K562 (cell line): ENCODE data around the gene CDC20. TPM values are rescaled to one million over a fixed set of nuclear protein-coding genes. Genes with fewer than 3 reads are reported as not detected.

Source experiments
- CREB3 ChIP-seq: fragments of 450-650 bp; conservative IDR thresholded peaks from 2 replicates; pipeline ENCODE4 v1.6.1; 2016; ENCODE audit warnings: missing genetic modification characterization, low read depth, mild to moderate bottlenecking, missing compliant biosample characterization, moderate library complexity
- E2F3 ChIP-seq: fragments of 250-450 bp; sonication (Bioruptor Pico); IDR thresholded peaks from 2 replicates; pipeline ENCODE4 v1.4.0; 2020; ENCODE audit warnings: mild to moderate bottlenecking
- ESRRA ChIP-seq: fragments of 450-650 bp; IDR thresholded peaks from 2 replicates; pipeline ENCODE4 v1.6.1; 2014; ENCODE audit warnings: low read depth, mild to moderate bottlenecking, moderate library complexity, borderline replicate concordance
- FOXJ2 ChIP-seq: fragments of 200-800 bp; sonication (Bioruptor generic); IDR thresholded peaks from 2 replicates; pipeline ENCODE4 v1.6.1; 2016; ENCODE audit warnings: missing genetic modification characterization, missing compliant biosample characterization
- HBP1 ChIP-seq: fragments of 450-650 bp; formaldehyde crosslinking; IDR thresholded peaks from 2 replicates; pipeline ENCODE4 v1.4.0; 2022; ENCODE audit warnings: missing genetic modification characterization
- HDAC6 ChIP-seq: IDR thresholded peaks from 2 replicates; pipeline ENCODE4 v1.6.1; 2012; ENCODE audit warnings: low read depth, mild to moderate bottlenecking, control low read depth, inconsistent platforms, low read length, moderate library complexity
- KDM5B ChIP-seq: fragments of 200-600 bp; sonication (generic); IDR thresholded peaks from 2 replicates; pipeline ENCODE4 v1.6.1; 2012; ENCODE audit warnings: low read depth, mild to moderate bottlenecking, moderate library complexity, low read length, control low read depth, inconsistent platforms; ENCODE audit not compliant: insufficient replicate concordance
- NFATC3 ChIP-seq: fragments of 450-650 bp; IDR thresholded peaks from 2 replicates; pipeline ENCODE4 v1.6.1; 2017; ENCODE audit warnings: mild to moderate bottlenecking
- NFIC ChIP-seq: fragments of 450-650 bp; IDR thresholded peaks from 2 replicates; pipeline ENCODE4 v1.6.1; 2017; ENCODE audit warnings: mild to moderate bottlenecking, inconsistent platforms
- PCBP2 ChIP-seq: fragments of 200-400 bp; formaldehyde crosslinking; IDR thresholded peaks from 2 replicates; pipeline ENCODE4 v1.6.1; 2018; ENCODE audit warnings: low read length, low read depth, mild to moderate bottlenecking, moderate library complexity; ENCODE audit not compliant: poor library complexity, severe bottlenecking
- PKNOX1 ChIP-seq: fragments of 450-650 bp; IDR thresholded peaks from 2 replicates; pipeline ENCODE4 v1.6.1; 2016
- POLR2A ChIP-seq: fragments of 450-650 bp; conservative IDR thresholded peaks from 2 replicates; pipeline ENCODE4 v1.6.1; 2016
- SMAD2 ChIP-seq: fragments of 150-350 bp; IDR thresholded peaks from 2 replicates; pipeline ENCODE4 v1.6.1; 2014; ENCODE audit warnings: low read depth, mild to moderate bottlenecking, low read length
- TEAD4 ChIP-seq, 2 experiments: sonication (generic) in 1 of 2; formaldehyde crosslinking in 1 of 2; IDR thresholded peaks; 2 replicates each; pipeline versions ENCODE4 v1.6.1 to v1.8.0; 2012 to 2022; ENCODE audit warnings: borderline replicate concordance in 1 of 2, inconsistent platforms in 1 of 2, low read length in 1 of 2, mild to moderate bottlenecking in 1 of 2, missing genetic modification reagents in 1 of 2
- TFAP4 ChIP-seq: sonication (generic); formaldehyde crosslinking; IDR thresholded peaks from 2 replicates; pipeline ENCODE4 v1.8.0; 2022; ENCODE audit warnings: missing genetic modification reagents, mild to moderate bottlenecking, moderate library complexity, borderline replicate concordance
- TGIF2 ChIP-seq: sonication (generic); formaldehyde crosslinking; IDR thresholded peaks from 2 replicates; pipeline ENCODE4 v1.8.1; 2022; ENCODE audit warnings: mild to moderate bottlenecking, missing genetic modification reagents, moderate library complexity
- ZBTB33 ChIP-seq: sonication (generic); formaldehyde crosslinking; IDR thresholded peaks from 2 replicates; pipeline ENCODE4 v1.8.1; 2023; ENCODE audit warnings: mild to moderate bottlenecking, missing genetic modification reagents
- ZNF253 ChIP-seq: fragments of 250-450 bp; sonication (Bioruptor Pico); conservative IDR thresholded peaks from 2 replicates; pipeline ENCODE4 v1.6.1; 2021; ENCODE audit warnings: mild to moderate bottlenecking
- ZNF512 ChIP-seq: IDR thresholded peaks from 2 replicates; pipeline ENCODE4 v1.6.1; 2016; ENCODE audit warnings: missing genetic modification characterization, missing compliant biosample characterization
- polyA plus RNA-seq, 8 experiments: library from polyadenylated mRNA; depleted of rRNA in 4 of 8; stranded (reverse) in 5 of 8; unstranded in 3 of 8; fragments of >200 nt; fragmentation: Nextera tagmentation in 2 of 8; fragmentation: Illumina TruSeq in 1 of 8; extraction: Ambion mirVana in 2 of 8; extraction: Trizol in 1 of 8; gene quantifications; 2 replicates each; pipeline versions ENCODE4 v1.2.1 to v1.2.3, GENCODE V29; 2011 to 2014; ENCODE audit warnings: inconsistent platforms in 1 of 8, missing spikeins in 1 of 8
- total RNA-seq, 7 experiments: library from RNA; depleted of rRNA in 6 of 7; stranded (reverse); fragments of >200 nt in 6 of 7; fragmentation: Illumina TruSeq in 2 of 7; extraction: Trizol in 2 of 7; gene quantifications; 2 replicates each; pipeline versions ENCODE4 v1.2.1 to v1.2.3, GENCODE V29; 2011 to 2021; ENCODE audit warnings: low replicate concordance in 1 of 7

The CDC20 gene
- total and polyA plus RNA-seq, 9 of the 15 experiments (the other 6 are each of a cell fraction or from before 2014, with no cell fraction given) = 45.2 to 224 (median 121) TPM

- TF ChIP-seq FOXJ2 (no peak), PCBP2 (no peak), ZBTB33 (CRISPR knock-in tag) (peak; percentile 82; the same call in 1 of the 2 replicates), TFAP4 (CRISPR knock-in tag) (peak; percentile 87), HBP1 (0 out of 2 replicates have a peak, but pooled peaks have one; percentile 39), ESRRA (peak; percentile 48; the same call in 1 of the 2 replicates), ZNF512 (tag) (no peak), KDM5B (peak; percentile 86), SMAD2 (no peak), POLR2A (peak; percentile 92), PKNOX1 (peak; percentile 34; the same call in 1 of the 2 replicates), NFATC3 (no peak), CREB3 (no peak), TGIF2 (CRISPR knock-in tag) (no peak), E2F3 (CRISPR knock-in tag) (peak; percentile 84), HDAC6 (no peak), ZNF253 (CRISPR knock-in tag) (no peak), NFIC (no peak), TEAD4 (IDR thresholded peaks at IDR 0.05; ENCODE audit: low read length) (peak; percentile 11; the same call in 1 of the 2 replicates), TEAD4 (CRISPR knock-in tag; IDR thresholded peaks at IDR 0.05; ENCODE audit: borderline replicate concordance) (0 out of 2 replicates have a peak, but pooled peaks have one; percentile 32)
Observed at GRCh38 chr1:43367904-43368645, 9.3 kb downstream of the CDC20 start, which contains the start of gene ELOVL1 (continued).
